ENCODE data around the gene NPR2.
A peak's percentile ranks its signal among the peaks of the same experiment; 100 is the strongest.

NPR2 gene

DNA sequence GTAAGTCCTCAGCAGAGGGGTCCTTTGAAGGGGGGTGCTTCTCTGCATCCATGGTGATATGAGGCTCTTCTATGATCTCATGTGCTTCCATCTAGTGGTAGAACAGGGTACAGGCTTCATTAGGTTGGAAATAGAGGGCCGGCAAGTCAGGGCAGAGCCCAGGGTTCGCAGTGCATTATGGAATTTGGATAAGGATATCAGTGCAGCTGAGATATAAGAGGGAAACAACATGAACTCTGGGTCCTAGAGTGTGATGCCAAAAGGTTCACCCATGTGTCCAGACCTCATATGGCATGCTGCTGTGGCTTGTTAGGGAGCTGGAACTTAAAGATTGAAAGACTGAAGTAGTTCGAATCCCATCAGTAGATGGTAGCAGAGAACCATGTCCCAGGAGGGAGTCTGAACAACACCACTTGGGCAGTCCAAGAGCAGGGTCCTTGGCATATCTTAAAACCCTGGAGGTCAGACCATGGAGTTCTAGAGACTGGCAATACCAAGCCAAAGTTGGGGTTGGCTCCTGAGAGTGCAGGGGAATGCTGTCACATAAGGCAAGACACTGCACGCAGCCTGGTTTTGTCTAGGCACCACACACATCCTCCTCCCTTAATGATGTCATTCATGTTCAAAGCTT is 34.8 kb downstream of the NPR2 start:
- peak; percentile 76 for DNase-seq (ENCODE audit: low read depth)
- TF ChIP-seq, protein P1, sequence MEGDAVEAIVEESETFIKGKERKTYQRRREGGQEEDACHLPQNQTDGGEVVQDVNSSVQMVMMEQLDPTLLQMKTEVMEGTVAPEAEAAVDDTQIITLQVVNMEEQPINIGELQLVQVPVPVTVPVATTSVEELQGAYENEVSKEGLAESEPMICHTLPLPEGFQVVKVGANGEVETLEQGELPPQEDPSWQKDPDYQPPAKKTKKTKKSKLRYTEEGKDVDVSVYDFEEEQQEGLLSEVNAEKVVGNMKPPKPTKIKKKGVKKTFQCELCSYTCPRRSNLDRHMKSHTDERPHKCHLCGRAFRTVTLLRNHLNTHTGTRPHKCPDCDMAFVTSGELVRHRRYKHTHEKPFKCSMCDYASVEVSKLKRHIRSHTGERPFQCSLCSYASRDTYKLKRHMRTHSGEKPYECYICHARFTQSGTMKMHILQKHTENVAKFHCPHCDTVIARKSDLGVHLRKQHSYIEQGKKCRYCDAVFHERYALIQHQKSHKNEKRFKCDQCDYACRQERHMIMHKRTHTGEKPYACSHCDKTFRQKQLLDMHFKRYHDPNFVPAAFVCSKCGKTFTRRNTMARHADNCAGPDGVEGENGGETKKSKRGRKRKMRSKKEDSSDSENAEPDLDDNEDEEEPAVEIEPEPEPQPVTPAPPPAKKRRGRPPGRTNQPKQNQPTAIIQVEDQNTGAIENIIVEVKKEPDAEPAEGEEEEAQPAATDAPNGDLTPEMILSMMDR (conservative IDR thresholded peaks at IDR 0.05; ENCODE audit: control insufficient read depth, insufficient read depth, low read depth, low read length): peak; percentile 86
- no peak overlapping the region for H3K4me3 ChIP-seq (ENCODE audit: control insufficient read depth, low read depth, low read length)

DNA sequence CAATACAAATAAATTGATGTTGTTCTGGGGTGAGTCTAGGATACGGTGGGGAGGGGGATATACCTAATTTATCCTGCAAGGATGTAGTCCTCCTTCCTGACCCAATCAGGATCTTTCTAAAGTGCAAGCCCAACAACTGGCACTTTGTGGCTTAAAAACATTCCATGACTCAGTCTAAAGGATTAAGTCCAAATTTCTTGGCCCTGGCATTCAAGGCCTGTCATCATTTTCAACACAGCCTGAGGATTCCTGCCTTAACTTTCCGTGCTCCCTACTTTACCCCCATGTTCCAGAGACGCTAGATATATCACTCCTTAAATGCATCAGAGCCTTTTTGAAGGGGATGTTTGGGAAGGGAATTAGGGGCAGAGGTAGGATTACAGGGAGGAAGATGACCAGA is 36.1 kb downstream of the NPR2 start:
- TF ChIP-seq, protein P1 (conservative IDR thresholded peaks at IDR 0.05; ENCODE audit: control insufficient read depth, insufficient read depth, low read depth, low read length): no peak
- no peak overlapping the region for H3K4me3 ChIP-seq (ENCODE audit: control insufficient read depth, low read depth, low read length)
- DNase-seq (ENCODE audit: low read depth): peak; percentile 79

DNA sequence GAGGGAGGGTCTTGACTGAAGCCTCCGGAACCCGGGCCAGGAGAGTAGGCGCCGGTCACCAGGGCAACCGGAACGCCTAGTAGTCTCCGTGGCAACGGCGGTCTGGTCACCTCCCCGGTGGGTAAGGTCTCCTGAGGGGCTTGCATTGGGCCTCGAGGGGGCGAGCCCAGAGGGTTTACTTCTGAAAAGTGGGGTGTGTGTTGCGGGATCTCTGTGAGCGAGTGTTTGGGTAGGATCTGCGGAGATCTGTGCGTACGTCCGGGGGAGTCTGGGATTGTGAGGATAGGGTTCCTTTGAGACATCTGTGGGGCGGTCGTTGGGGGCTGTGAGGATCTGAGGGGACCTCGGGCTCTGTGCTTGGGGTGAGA is 37.3 kb downstream of the NPR2 start, which contains the start of gene FAM221B:
FAM221B (minus strand) TSS at position 17 of the 368 bp plus-strand sequence. CDS start 2,571 bp downstream, outside the sequence.
- TF ChIP-seq, protein P1 (conservative IDR thresholded peaks at IDR 0.05; ENCODE audit: control insufficient read depth, insufficient read depth, low read depth, low read length): no peak
- no peak for DNase-seq (ENCODE audit: low read depth)
- H3K4me3 ChIP-seq (ENCODE audit: control insufficient read depth, low read depth, low read length): peak within 1 kb of the TSS; percentile 65

DNA sequence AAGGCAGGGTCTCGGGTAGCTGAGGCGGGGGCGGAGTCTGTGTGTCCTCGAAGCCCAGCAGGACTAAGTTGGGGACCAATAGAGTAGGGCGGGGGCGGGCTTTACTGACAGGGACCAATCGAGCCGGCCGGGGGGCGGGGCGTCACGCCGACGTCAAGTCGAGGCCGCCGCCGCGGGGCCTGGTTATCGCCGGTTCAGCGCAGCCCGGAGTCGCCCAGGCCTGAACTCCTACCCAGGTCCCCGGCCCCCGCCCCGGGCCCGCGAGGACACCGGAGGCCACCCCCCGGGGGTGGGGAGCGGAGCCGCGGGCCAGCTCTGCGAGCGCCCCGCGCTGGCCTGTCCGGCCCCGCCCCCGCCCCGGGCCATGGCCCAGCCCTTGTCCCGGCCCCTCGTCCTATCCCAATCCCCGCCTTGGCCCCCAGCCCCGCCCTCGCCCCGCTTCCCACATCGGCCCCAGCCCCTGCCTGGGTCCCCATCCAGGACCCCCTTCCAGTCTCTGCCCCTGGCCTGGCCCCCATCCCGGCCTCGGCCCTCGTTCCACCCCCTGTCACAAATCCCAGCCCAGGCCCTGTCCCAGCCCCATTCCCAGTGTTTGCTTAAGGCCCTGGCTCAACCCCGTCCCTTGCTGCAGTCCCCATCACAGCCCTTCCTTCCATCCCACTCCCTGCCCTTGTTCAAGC is 37.8 kb downstream of the NPR2 start, which contains the start of gene TMEM8B:
TMEM8B (plus strand) TSS at position 145 of the 680 bp plus-strand sequence; CDS start at position 365, 220 bp downstream.
- DNase-seq (ENCODE audit: low read depth): peak; percentile 80
- TF ChIP-seq, protein P1 (conservative IDR thresholded peaks at IDR 0.05; ENCODE audit: control insufficient read depth, insufficient read depth, low read depth, low read length): no peak
- H3K4me3 ChIP-seq (ENCODE audit: control insufficient read depth, low read depth, low read length): peak within 1 kb of the TSS; percentile 65

DNA sequence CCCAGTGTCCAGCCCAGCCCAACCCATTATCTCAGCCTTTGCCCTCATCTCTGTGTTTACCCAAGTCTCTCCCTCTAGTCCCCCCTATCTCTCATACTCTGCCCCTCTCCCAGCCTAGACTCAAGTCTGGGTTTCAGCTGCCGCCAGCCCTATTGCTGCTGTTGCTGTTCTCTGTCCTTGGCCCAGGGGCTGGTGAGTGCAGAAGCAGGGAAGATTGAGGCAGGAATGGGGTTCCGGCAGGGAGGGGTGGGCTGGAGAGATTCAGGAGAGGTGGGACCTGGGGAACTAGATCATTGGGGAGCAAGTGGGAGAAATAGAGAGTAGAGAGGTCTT is 38.3 kb downstream of the NPR2 start:
- TF ChIP-seq, protein P1 (conservative IDR thresholded peaks at IDR 0.05; ENCODE audit: control insufficient read depth, insufficient read depth, low read depth, low read length): no peak
- DNase-seq (ENCODE audit: low read depth): peak; percentile 10
- peak overlapping the region; percentile 65 for H3K4me3 ChIP-seq (ENCODE audit: control insufficient read depth, low read depth, low read length)

DNA sequence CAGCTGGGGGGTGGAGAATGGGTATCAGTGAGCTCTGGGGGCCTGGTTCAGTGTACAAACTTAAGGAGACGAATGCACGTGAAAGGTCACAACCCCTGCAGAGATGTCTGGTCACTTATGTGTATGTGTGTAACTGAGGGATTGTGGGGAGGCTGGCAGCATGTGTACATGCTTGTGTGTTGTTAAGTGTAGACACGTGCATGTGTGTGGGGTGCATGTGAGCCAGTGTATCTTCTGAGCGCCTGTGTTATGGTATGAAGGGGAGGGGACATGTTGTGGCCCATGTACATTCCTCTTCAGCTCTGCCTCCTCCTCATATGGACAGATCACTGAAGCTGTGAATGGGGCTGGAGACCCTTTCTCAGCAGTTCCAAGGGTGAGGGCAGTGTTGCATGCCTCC is 39.6 kb downstream of the NPR2 start:
- DNase-seq (ENCODE audit: low read depth): no peak
- TF ChIP-seq, protein P1 (conservative IDR thresholded peaks at IDR 0.05; ENCODE audit: control insufficient read depth, insufficient read depth, low read depth, low read length): no peak
- H3K4me3 ChIP-seq (ENCODE audit: control insufficient read depth, low read depth, low read length): no peak overlapping the region
